Measurements from ENCODE around the gene FOXM1. TPM values are rescaled to one million over a fixed set of nuclear protein-coding genes. Genes with fewer than 3 reads are reported as not detected.

FOXM1 gene
- total and polyA plus RNA-seq, 2 of the 13 experiments (the other 11 are each of a cell fraction or from before 2014, with no cell fraction given): 17.1 to 25.9 TPM

GRCh38 chr12:2833810-2834209 is 43.2 kb downstream of the FOXM1 start:
- Histone ChIP-seq H3K4me1 (ENCODE audit: insufficient read depth, low read length) (no peaks in the 10 kb centered on the region), H3K36me3 (replicated peaks in 1 of 2; ENCODE audit: control insufficient read depth in 1 of 2, insufficient read depth in 2 of 2, low read length in 2 of 2) (no peaks in the 10 kb centered on the region; a peak in 2 of 5 replicates), H3K27ac (ENCODE audit: extremely low read length, insufficient read depth, low read length) (no peak overlapping the region), H3K4me2 (ENCODE audit: low read depth, low read length) (no peak overlapping the region), H3K27me3 (ENCODE audit: control insufficient read depth in 1 of 2, insufficient read depth in 2 of 2, low read length in 2 of 2) (no peaks in the 10 kb centered on the region), H3K9ac (ENCODE audit: insufficient read depth, low read depth, low read length) (no peak overlapping the region), H3K9me3 (ENCODE audit: low read length) (no peaks in the 10 kb centered on the region), H2AFZ (ENCODE audit: low read length) (no peak overlapping the region), H3K4me3 (replicated peaks in 1 of 3; ENCODE audit: insufficient read depth in 1 of 3, low read depth in 2 of 3, low read length in 3 of 3) (no peak overlapping the region), H4K20me1 (ENCODE audit: insufficient read depth, low read length) (no peaks in the 10 kb centered on the region), H3K79me2 (ENCODE audit: insufficient read depth, low read length) (no peaks in the 10 kb centered on the region)
- BruUV-seq (replicated peaks): no TSS peak
- WGBS (ENCODE audit: low lambda C conversion rate): 91% methylated on average over 9 of the region's 9 CpGs
- ChIA-PET CTCF (ENCODE audit: low intra/inter-chr PET ratio, low total read pairs) (no interaction called here), POLR2A (interaction anchor here (0.6 kb wide), 2 partner anchors 16 to 67 kb away, joined by 3 read pairs; no protein-coding TSS in a partner anchor)
- in situ Hi-C loops (cut with HindIII; ENCODE audit: extremely low pct_ligation_motif_present, low pct_unique_long_range_greater_than_20kb): no loop called here
- intact Hi-C loops (cut with micrococcal nuclease; ENCODE audit: unreplicated experiment): no loop called here
- ATAC-seq (no peak), DNase-seq (ENCODE audit: low spot score) (no peak), FAIRE-seq (no peak)
- no peak for TF ChIP-seq ZBTB46 (CRISPR knock-in tag; IDR thresholded peaks at IDR 0.05; ENCODE audit: borderline replicate concordance)
- no peak for TF ChIP-seq ZNF414 (CRISPR knock-in tag; IDR thresholded peaks at IDR 0.05)
- TF ChIP-seq SRF (IDR thresholded peaks at IDR 0.05; ENCODE audit: low read depth, low read length): no peak
- TF ChIP-seq RBM39 (IDR thresholded peaks at IDR 0.05; ENCODE audit: low read depth, low read length, poor library complexity, severe bottlenecking): no peak
- no peak for TF ChIP-seq CSRNP1 (CRISPR knock-in tag; IDR thresholded peaks at IDR 0.05)
- TF ChIP-seq ZUFSP (CRISPR knock-in tag; IDR thresholded peaks at IDR 0.05; ENCODE audit: borderline replicate concordance): no peak
- TF ChIP-seq ZNF260 (CRISPR knock-in tag; IDR thresholded peaks at IDR 0.05; ENCODE audit: borderline replicate concordance, low read depth): no peak
- TF ChIP-seq DNMT3B (CRISPR knock-in tag; conservative IDR thresholded peaks at IDR 0.05): no peak
- no peak for TF ChIP-seq ZNF512B (CRISPR knock-in tag; IDR thresholded peaks at IDR 0.05; ENCODE audit: borderline replicate concordance)
- no peak for TF ChIP-seq ATRX (CRISPR knock-in tag; IDR thresholded peaks at IDR 0.05; ENCODE audit: borderline replicate concordance)
- TF ChIP-seq HMGXB4 (CRISPR knock-in tag; IDR thresholded peaks at IDR 0.05; ENCODE audit: borderline replicate concordance in 1 of 2, low read depth in 1 of 2): no peak
